ENCODE data around the gene CIB1.

Gene CIB1

DNA sequence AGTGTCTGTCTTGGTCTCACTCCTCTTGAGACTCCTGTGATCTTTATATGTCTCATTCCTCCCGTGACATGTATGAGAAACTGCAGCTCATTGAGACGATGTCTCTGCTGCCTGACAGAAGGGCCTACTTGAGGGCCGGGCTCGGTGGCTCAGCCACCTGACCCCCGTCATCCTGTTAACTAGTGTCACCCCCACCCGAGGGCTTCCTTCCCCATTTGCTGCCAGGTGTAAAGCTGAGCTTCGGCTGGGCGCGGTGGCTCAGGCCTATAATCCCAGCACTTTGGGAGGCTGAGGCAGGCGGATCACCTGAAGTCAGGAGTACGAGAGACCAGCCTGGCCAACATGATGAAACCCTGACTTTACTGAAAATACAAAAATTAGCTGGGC, 19.9 kb downstream of the CIB1 start:
- no peak for DNase-seq

DNA sequence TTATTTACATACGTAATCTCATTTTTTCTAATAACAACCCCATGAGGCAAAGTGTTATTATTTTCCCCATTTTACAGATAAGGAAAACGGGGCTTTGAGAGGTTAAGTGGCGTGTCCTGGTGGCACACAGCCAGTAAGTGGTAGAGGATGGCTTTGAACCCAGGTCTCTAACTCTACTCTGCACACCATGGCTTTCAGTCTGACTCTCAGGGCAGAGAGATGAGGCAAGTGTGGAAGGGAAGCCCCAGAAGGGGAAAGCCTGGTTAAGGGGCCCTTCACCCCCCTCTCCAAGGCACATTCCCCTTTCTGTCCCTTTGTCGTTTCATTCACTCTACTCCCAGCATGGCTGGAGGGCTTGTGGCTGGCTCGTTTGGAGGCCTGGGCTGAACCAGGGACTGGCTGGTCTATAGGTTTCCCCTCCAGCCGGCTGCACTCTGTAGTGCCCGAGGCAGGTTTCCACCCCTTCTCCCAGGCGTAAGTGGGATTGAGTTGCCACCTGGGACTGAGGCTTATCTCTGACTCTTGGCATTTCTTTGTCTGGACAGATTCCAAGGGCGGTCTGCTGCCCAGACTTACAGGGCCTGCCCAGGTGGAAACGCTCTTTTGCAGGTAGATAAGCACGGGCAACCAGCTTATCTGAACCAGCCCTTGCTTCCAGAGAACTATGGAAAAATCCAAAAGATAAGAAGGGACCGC, 20.5 kb downstream of the CIB1 start:
- no peak for DNase-seq

DNA sequence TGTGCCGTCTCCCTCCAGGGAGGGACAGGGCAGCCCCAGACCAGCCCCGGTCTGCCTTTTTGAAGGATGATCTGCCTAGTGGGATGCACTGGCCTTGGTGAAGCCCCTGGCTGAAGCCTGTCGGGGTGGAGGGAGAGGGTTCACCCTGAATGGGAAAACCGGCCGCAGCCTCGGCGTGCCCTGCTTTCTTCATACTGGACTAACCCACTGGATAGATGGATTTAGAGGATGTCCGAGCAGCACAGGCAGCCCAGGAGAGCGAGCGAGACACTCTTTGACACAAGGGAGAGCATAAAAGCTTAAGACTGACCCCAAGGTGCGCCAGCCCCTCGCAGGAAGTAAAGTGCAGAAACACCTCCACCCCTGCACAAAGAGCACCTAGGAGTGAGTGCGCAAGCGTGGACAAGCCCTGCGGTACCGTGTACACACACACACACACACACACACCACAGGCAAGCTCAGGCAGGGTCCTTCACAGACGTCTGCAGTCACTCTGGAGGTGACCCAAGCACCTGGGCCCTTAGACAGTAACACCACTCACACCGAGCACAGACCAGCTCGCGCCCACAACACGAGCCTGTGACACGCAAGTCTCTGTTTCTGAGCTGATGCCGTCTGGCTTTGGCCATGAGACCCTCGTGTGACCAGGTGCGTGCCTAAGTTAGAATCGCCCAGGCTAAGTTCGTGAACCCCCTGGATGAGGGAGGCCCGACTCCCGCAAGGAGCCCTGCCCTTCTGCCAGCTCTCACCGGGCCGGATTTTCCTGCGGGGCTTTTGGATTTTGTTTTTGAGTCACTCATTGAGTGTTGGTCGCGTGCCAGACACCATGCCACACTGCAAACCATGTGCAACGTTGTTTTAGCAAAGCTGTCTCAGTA, 21.3 kb downstream of the CIB1 start:
- DNase-seq, result no peak

DNA sequence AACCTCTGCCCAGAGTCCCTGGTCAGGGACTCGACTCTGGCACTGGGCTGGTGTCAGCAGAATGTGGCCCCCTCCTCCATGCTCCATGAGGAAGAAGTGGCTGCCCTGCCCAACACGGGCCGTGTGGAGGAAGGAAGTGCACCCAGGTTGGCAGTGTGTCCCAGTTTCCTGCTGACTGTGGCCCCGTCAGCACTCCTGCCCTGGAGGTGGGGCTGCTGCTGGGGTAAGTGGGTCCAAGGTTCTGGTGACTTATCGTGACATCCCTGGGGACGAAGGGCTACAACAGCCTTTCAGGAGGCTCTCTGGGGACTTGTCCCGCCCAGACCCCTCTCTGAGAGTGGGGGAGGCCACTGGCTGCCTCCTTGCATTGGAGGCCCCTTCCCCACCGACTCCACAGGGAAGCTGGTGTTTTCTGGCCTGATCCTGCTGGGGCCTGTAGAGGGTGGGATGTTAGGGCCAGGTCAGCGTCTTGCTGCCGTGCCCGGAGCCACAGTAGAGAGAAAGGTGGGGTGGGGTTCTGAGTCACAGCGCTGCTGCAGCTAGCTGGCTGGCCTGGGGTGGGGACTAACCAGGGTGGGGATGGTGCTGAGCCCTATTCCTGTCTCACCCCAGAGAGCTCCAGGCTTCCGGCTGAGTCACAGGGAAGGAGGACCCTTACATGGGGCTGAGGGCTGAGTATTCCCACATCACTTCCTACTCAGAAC, 22.1 kb downstream of the CIB1 start:
- DNase-seq, result no peak

DNA sequence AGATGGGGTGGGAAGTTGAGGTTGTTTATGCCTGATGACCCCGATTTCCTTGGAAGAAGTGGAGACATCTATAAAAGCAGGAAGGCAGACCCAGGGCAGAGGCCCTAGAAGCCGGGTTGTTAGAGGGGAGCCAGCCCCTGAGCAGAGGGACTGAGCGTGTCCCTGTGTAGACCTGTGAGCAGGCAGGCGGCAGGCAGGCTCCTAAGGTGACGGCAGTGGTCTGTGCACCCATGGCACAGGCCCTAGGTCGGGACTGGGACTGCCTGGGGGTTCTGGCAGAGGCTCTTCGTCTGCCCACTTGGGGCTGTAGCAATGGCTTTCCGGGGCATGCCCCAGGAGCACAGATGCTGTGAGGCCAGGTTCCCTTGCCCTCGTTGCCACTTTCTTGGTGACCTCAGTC, 22.7 kb downstream of the CIB1 start:
- DNase-seq, result no peak

DNA sequence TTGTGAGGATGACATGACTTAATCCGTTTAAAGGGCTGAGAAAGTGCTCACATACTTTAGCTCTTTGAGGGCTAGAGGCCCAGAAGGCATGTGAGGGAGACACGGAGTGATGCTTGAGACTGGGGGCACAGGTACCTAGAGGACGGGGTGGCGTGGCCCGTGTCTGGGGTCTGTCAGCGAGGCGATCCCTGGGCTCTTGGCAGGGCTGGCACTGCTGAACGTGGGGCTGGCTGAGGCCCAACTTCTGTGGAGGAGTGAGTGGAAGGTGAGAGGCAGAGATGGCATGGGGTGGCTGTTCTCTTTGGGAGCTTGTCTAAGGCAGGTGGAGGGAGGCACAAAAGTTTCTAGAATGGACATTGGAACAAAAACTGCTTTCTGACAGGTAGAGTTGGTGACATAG, 23.1 kb downstream of the CIB1 start:
- DNase-seq, result no peak

DNA sequence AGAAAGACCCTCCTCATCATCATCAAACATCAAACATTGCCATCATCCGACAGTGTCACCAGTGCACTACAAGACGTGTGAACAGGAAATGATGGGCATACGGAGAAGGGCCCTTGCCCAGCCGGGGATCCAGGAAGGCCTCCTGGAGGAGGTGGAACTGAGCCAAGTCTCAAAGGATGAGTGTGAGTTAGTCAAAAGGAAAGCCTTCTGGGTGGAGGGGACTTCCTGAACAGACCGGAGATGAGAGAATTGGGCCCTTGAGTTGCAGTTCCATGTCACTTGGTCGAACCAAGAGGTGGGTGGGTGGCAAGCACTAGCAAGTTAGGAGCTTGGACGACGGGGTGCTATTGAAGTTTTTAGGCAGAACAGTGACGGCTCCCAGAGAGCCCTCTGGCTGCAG, 24.1 kb downstream of the CIB1 start:
- no peak for DNase-seq

DNA sequence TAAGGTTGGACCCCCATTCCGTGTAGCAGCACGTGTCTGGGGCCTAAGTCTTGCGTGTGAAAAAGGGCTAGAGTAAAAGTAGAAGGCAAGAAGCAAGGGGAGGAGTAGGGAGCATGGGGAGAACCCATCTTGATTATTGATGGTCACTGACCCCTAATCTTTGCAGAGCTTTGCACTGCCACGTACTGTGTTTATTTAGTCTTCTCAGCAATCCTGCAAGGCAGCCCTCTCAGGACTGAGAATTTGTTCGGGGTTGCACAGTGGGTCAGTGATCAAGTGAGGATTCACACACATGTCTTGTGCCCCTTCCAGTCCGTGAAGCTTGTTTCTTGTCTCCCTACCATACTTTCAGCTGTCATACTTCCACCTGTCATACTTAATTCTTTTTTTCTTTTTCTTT, 25.4 kb downstream of the CIB1 start:
- no peak for DNase-seq

DNA sequence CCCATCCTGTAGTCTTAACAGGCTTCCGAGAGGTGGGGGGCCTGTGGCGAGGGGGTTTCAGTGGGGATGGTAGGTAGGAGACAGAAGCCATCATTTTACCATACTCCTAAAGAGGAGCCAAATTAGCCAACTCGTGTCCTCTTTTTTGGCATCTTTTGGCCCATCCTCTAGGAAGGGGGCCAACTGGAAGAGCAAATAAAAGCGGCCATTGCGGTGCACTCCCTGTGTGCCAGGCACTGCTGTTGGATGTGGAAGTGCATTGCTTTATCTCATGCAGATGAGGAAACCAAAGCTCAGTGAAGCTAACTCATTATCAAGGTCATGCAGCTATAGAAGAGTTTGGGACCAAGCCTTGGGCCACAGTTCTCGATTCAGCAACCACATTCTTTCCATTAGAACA, 26.5 kb downstream of the CIB1 start:
- no peak for DNase-seq

DNA sequence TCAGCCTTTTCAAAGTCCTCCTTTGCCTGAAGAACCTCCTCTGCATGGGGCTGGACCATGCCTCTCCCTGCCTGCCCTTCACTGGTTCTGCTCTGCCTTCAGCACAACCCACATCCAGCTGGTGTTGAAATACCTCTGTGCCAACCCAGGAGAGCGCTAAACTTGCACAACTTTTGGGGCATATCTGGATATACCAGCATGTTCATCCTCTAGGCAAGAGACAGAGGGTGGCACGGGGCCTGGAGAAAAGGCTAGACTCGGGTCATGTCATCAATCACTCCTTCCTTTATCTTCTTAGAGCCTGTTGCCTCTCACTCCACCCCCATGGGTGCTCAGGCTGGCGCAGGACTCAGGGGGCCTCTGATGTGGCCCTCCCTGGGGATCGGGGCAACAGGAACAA, 27.9 kb downstream of the CIB1 start:
- DNase-seq, result no peak

DNA sequence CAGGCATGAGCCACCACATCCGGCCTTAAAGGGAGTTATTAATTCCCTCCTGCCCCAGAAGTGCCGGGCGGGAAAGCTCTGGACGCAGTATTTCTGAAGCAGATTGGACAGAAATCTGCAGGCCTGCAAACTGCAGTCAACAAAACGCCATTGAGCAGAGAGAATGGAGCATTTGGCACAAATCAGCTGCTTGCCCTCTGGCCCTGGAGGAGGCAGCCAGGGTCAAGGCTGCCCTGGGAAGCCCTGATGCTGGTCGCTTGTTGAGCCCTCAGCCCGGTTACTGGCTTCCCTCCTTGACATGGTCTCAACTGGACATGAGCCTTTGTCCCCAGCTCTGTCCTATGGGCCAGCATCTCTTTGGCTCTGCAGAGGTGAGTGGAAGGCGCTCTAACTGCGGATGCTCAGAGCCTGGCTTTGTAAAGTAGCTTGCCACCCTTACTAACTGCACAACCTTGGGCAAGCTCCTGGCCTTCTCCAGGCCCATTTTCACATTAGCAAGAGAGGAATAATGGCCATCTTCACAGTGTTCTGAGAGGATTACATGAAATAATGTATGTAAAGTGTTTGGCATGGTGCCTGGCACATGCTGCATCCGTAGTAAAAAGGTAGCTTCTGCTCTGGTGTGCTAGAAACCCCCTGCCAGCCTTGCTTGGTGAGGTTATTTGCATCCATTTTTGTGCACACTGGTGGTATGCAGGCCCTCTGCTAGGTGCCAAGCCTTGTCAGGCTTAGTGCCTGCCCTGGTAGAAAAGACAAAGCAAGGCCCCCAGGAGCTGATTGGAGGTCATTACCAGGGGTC, 28.5 kb downstream of the CIB1 start:
- DNase-seq, result no peak

DNA sequence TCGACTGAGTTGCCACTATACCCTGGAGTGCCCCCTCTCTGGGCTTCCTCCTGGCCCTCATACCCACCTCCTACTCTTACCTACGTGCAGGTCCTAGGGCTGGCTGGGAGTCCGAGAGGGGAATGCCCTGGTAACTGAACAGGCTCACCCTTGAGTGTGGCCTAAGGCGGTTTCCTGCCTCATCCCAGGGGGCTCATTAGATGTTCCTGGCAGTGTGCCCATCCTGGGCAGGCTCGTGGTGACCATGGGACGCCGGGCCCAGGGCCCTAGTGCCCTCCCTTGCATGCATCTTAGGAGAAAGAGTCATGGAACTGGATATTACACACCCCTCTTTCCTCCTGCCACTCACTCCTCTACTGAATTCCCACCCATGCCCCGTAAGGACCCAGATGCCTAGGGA, 29.8 kb downstream of the CIB1 start:
- peak; percentile 11 for DNase-seq

DNA sequence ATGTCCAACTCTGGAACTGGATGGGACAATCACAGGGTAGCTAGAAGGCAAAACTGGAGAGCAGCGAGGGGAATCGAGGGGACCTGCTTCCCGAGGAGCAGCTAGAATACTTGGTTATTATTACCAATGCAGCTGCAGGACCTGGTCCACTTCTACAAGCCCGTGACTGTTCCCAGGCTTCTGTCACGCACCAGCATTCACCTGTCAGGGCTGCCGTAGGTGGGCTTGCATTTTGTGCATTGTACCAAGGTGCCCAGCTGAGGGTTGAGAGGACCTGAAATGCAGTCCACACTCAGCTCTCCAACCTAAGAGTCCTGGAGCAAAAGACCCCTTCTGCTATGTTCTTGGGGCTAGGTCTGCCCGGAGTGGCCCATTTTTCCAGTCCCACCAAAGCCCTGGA, 30.3 kb downstream of the CIB1 start:
- DNase-seq, result no peak

DNA sequence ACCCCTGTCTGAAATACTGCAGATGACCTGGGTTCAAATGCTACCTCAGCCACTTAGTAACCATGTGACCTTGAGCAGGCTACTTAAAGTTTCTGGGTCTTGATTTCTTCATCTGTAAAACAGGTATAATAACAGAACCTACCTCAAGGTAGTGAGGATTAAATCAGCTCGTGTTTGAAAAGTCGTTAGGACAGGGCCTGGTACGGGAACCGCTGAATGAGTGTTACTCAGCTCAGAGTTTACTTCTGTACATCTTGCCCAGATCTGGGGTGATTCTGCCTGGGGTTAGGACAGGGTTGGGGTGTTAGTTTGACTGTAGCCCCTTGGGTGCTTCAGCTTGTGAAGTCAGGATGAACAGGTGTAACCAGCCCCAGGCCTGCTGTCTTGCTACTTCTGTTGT, 30.8 kb downstream of the CIB1 start:
- no peak for DNase-seq

DNA sequence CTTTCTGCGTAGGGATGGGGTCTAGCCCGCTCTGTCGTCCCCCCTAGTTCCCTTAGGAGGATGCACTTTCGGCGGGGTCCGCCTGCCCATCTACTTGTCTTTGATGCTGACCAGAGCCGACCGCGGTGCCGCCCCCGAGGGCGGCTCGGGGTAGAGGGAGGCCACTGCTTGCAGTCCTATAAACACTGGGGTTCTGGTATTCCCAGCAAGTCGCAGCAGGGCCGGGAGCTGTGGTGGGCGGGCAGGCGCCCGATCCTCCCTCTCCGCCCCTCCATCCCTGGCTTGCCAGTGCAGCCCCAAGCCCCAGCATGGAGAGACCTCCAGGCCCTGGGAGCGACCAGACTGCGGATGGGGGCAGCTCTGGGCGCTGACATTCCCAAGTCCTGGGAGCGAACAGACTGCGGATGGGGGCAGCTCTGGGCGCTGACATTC, 31.8 kb downstream of the CIB1 start:
- DNase-seq, result no peak

DNA sequence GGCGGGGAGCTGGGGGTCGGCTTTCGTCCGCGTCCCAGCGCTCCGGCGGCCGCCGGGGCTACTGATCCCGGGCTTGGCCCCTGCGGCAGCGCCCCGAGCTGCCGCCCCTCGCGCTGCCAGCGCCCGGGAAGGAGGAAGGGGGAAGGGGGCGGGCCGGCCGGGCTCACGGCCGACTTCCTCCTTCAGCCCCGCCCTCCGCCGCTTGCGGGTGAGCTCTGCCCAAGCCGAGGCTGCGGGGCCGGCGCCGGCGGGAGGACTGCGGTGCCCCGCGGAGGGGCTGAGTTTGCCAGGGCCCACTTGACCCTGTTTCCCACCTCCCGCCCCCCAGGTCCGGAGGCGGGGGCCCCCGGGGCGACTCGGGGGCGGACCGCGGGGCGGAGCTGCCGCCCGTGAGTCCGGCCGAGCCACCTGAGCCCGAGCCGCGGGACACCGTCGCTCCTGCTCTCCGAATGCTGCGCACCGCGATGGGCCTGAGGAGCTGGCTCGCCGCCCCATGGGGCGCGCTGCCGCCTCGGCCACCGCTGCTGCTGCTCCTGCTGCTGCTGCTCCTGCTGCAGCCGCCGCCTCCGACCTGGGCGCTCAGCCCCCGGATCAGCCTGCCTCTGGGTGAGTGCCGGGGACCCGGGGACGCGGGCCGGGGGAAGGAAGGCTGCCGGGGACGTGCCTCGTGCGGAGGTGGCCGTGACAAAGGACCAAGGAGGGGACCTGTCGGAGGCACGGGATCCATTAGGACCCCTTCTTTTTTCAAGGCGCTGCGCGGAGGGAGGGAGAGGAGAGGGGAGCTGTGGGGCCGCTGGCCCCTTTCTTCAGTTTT, 32.4 kb downstream of the CIB1 start, which contains the start of gene SEMA4B:
TSS of gene SEMA4B (plus strand) at position 201 of the 814 bp plus-strand sequence. CDS start at position 450, 249 bp downstream.
- peak; percentile 11 for DNase-seq

DNA sequence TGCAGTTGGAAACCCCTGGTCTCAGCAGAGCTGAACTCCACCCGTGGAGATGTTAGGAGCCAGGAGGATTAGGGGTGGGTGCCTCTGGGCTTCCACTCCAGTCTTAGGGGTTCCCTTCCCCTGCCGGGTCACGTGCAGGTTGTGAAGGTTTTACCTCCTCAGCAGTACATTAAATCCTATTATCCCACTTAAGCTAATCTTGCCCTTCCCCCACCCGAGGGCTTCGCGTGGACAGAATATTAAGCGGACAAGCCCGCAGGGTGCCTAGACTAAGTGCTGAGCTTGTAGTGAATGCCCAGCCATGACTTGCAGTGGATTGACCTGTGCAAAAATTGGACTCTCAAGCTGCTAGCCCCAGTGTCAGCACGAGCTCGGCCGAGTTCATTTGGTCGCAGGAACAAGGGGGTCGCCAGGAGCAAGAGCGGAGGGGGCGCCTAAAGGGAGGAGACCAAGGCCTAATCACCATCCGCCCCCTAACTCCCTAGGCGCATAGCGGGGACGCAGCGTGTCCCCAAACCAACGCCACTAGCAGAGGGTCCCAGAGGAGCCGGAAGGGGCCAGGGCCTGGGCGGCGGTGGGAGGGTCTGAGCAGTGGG, 33.1 kb downstream of the CIB1 start:
- no peak for DNase-seq

DNA sequence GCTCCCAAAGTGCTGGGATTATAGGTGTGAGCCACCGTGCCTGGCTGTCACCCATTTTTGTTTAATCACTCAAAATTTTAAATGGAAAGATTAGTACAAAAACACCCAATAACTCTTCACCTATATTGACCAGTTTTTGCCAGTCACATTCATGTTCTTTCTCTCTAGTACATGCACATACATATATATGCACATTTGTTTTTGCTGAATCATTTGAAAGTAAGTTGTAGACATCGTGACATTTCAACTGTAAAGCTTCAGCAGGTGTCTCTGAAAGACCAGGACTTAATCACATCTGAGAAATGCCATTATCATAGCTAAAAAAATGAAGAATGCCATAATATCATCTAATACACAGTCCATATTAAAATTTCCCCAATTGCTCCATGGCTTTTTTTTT, 39.1 kb downstream of the CIB1 start:
- no peak for DNase-seq

DNA sequence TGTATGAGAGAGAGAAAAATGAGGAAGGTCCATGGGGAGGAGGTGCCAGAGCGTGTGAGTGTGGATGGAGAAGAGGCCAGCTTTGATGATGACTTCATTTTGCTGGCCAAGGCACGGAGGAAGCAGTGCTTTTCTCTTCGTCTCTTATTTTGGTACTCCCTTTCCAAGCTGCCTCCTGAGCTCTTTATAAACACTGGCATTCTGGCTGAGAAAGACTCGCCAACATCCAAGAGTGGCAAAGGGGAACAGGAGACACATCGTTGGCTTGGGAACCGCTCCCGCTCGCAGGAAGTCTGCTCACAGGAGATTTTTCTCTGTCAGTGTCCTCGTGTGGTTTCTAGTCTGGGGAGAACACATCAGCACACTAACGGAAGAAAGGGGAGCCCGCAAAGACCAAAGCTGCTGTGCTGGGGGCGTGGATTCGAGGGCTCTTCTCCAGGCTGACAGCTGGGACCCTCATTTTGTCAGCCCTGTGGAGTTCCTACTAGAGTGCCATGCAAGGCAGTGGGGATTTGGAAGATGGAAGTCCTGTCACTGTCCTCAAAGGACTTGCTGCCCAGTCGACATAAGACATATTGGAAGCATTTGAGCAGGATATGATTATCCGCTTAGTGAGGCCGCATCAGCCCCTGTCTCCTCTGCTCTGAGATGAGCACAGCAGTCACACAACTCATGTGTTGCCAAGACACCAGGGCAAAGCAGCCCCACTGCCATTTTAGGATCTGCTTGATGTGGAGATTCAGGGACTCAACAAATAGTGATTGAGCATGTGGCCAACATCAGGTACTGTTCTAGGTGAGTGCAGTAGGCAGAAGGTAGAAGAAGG, 40.6 kb downstream of the CIB1 start:
- no peak for DNase-seq

DNA sequence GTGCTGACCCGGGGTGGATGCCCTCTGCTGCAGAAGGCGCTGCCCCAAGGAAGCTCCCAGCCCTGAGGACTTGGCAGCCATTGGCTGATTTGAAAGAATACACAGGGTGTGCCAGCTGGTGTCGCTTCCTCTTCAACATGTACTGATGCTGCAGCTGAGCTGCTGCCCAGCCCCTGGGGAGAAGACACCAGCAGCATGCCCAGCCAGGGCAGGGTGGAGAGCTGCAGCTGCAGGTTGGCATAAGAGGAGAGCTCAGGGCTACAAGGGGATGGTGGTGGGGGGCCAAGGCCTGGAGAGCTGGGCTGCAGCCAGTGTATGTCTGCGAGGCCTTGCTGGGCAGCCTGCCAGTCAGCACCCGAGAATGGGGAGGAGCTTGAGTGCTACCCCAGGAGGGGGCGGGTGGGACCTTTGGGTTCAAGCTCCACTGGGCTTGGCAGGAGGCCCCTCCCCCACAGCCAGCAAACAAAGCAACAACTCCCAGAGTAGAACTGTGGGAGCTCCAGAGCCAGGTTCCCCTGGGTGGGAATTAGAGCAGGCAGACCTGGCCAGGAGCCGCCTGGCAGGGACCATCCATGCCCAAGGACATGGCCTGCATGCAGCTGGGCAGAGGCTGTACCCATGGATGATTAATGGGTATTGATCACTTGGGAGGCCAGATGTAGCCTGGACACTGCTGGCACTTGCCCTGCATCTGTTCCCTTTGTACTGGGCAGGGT, 41.8 kb downstream of the CIB1 start:
- peak; percentile 92 for DNase-seq

Data from NCI-H1092 (cell line).